NCI-H526 (cell line): ENCODE measurements around the gene PTBP3.
"Not testable (repeated sequence)": the region's sequence is repeated elsewhere in the genome, so short reads cannot be mapped to it uniquely, and the experiment has no call there.

ENCODE experiments used
- DNase-seq, 2 experiments: peaks; one replicate each; lab custom pipeline; 2025; lab: John Stamatoyannopoulos, UW

PTBP3 gene

GRCh38 chr9:112200711-112201110 lies 132.7 kb downstream of the PTBP3 start:
- no peak for DNase-seq

DNA sequence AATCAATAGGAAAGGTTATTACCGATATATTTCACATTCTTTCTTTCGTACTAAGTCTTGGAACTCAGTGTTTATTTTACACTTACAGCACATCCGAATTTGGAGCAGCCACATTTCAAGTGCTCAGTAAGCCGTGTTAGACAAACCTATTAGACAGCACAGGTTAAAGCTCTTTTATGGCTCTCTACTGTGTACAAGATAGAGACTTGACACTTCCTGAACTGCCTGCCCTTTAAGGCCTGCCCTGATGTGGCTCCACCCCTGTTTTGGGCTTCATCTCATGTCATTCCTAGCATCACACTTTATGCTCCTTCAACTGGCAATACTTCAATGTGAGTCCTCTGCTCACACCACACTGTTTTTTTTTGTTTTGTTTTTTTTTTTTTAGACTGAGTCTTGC lies 134.8 kb downstream of the PTBP3 start:
- no peak for DNase-seq

DNA sequence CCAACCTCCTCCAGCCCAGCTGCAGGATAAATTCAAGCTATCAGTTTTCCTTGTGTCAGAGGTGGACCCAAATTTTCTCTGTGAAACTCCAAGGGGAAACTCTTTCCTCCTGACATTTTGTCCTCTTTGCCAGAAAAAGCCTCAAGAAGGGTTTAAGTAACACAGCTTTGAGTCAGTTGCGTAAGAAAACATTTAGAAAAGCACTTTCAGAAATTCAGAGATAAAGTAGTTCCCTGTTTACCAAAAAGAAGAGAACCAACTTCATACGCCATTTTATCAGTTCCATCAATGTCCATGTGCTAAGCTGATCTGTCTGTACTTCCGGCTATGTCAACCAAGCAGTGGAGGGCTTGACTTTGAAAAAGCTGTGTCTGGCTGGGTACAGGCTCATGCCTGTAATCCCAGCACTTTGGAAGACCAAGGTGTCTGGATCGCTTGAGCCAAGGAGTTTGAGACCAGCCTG lies 138.4 kb downstream of the PTBP3 start:
- no peak for DNase-seq

- no peak for DNase-seq
These were observed 139.7 kb downstream of the PTBP3 start for GRCh38 chr9:112193572-112194288.

GRCh38 chr9:112190320-112190719 lies 143.1 kb downstream of the PTBP3 start:
- not testable (repeated sequence) for DNase-seq

GRCh38 chr9:112188884-112189283 lies 144.5 kb downstream of the PTBP3 start:
- no peak for DNase-seq

DNA sequence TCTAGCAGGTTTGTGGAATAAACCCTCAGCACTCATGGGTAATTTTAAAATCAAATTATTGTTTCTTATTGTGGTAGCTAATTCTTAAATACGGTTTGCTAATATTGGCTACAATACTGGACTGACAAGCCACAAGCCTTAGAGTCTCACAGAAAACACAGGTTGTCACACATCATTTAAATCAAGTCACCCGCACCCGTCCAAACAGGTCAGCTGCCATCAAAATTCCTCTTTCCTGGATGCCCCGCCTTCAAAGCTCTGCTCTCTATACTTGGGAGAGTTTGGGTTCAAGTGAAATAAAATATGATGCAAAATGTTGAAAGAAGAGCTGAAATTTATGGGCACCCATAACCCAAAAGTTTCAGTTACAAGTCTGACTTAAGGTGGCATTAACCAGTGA lies 146.0 kb downstream of the PTBP3 start:
- DNase-seq = no peak

- no peak for DNase-seq
These were observed 146.7 kb downstream of the PTBP3 start for GRCh38 chr9:112186695-112187094.

- DNase-seq = no peak
These were observed 148.5 kb downstream of the PTBP3 start for GRCh38 chr9:112184946-112185345.

GRCh38 chr9:112184221-112184620 lies 149.2 kb downstream of the PTBP3 start:
- DNase-seq = no peak

DNA sequence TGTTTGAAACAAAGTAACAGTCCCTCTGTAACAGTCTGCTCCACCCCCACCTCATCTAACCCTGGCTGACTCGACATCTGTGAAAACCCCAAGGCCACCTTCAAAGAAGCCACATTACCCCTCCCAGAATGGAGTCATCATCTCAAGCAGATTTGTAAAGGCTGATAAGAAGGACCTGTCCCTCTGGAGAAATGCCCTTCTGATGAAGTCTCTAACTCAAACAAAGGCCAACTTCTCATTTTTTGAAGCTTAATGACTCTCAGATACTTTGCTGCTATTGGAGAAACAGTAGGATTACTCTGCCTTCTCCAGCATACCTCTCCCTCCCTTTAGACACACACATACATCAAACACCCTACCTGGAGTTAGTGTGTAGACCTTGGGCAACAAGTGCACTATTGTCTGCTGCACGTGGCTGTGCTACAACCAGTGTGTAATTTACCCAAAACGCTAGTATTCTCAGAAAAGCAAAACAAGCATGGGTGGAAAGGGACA lies 153.0 kb downstream of the PTBP3 start:
- DNase-seq = no peak

- DNase-seq = no peak
These were observed 153.6 kb downstream of the PTBP3 start for GRCh38 chr9:112179816-112180215.

DNA sequence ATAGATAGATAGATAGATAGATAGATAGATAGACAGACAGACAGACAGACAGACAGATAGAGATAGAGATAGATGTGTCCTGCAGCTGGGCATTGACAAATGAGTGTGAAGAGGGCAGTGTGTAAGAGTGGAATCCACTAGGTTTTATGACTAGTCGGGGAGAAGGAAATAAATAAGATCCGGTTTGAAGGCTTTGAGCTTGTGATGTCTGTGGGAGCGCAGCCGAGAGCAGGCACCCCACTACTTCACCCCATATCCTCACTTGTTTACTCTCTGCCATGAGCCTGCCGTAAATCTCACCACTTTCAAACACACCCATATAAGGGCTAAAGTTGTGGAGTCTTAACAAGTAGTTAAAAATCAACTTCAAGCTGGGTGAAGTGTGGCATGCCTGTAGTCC lies 156.9 kb downstream of the PTBP3 start:
- DNase-seq = no peak

DNA sequence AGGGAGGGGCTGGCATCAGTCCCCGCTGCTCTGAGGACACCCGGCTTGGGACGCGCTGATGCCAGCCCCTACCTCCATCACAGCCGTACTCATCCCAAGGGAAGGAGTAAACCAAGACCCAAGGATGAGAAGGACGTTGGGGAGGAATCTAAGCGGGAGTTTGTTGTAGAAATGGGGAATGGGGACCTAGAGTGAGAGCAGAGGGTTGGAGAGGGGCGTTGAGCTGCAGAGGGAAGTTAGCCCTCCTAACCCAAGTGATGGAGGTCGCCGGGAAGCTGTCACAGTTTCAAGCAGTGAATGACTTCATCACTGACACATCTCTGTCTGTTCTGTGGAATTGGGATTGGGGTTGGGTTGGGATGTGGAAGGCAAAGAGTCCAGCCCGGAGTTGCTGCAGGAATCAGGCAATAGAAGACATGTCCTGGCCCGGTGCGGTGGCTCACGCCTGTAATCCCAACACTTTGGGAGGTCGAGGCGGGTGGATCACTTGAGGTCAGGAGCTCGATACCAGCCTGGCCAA lies 157.6 kb downstream of the PTBP3 start:
- DNase-seq = no peak

- DNase-seq = peak in 1 of 2 experiments; percentile 44
These were observed 158.2 kb downstream of the PTBP3 start, which contains the start of gene SUSD1 for GRCh38 chr9:112174965-112175795. TSS of gene SUSD1 (minus strand) at chr9:112175297. CDS start at chr9:112175235, 62 bp downstream.

GRCh38 chr9:112174222-112174964 lies 159.0 kb downstream of the PTBP3 start:
- DNase-seq = peak in 1 of 2 experiments; percentile 52

DNA sequence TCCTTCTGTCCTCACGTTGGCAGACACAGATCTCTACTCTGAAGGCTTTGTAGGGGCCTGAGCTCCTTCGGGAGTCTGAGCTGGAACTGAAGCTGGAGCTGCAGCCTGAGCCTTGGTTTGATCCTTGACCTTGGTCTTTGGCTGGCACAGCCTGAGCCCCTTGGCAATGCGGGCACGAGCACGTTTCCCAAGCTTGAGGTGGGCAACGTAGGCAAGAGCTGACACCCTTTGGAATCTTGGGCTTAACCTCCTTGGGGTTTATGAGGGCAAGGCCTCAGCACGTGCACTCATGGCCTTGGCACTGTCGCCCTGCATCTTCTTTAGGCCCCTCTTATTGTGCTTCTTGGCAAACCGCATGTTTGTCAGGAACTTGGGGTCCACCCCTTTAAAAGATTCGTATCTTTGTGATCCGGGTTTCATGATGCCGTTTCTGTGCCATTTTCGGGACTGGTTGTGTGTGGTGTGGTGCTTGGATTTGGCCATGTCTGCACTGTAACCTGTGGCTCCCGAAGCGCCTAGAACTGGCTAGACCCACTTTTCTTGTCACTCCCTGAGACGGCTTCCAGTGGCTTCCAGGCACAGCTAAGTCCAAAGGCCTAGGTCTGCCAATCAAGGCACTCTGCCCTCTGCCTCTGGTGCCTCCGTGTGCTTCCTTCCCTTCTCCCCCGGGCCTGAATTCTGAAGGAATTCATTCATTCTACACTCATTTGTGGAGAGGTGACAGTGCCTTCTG lies 159.8 kb downstream of the PTBP3 start:
- no peak for DNase-seq

DNA sequence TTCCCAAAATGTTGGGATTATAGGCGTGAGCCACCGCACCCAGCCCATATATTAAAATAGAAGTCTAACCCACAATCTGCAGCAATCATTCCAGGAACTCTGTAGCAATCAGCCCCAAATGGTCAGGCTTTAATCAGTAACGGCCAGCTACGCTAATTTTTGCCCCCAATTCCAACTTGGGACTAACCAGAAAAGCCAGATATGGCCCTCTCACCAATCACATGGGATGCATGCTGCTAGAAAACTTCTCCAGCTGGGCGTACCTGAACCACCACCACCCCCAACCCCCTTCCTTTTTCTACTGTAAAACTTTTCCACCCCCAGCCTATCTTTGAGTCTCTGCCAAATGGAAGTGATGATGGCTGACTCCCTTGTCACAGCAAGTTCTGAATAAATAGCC lies 162.5 kb downstream of the PTBP3 start:
- DNase-seq = no peak

DNA sequence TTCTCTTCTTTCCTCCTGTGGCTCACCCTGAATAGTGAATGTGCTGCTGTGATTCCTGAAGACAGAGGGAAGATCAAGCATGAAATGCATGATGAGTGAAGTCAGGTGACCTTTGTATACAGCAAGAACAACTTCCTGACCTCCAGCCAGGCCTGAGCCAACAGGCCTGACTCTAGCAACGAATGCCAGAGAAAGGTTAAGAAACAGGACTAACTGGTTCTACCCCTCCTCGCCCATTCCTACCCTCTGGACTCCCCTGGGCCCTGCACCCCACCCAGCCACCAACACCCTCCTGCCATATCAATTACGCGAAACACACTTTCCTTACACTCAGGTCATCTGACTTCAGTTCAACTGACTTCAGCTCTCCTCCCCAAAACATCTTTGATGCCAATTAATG lies 163.2 kb downstream of the PTBP3 start:
- DNase-seq = peak in 1 of 2 experiments; percentile 44

- DNase-seq = no peak
These were observed 164.1 kb downstream of the PTBP3 start for GRCh38 chr9:112169368-112169767.

- peak in 1 of 2 experiments; percentile 8 for DNase-seq
These were observed 165.2 kb downstream of the PTBP3 start for GRCh38 chr9:112168197-112168596.
